ENCODE data around the gene SUCO. TPM values are rescaled to one million over a fixed set of nuclear protein-coding genes. Genes with fewer than 3 reads are reported as not detected.

Gene SUCO
- total RNA-seq, 2 experiments from 2014 or later, result 22.1 to 23.8 TPM

DNA sequence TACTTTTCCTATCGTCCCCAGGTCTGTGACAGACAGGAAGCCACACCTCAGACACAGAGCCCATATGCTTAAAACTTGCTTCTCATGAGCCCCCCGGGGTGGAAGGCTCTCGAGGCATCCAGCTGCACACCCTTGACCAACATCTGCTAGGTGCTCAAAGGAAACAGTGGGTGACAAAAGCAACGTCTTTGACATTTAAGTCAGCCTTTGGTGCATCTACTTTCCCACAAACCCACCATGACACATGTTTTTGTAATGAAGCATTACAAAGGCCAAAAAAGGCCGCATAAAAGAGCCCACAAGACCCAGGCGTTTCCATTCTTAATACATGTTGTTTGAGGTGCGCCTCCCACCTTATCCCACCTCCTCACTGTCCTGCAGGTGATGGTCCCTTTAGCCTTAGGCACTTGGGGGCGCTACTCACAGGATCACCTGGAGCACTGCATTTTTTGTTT is 114.2 kb downstream of the SUCO start:
- Mint-ChIP-seq H3K27me3 (peaks cover 28% of the 10 kb centered on the region), H3K36me3 (ENCODE audit: low read depth) (no peaks in the 10 kb centered on the region), H3K4me3 (no peak overlapping the region), H3K9me3 (ENCODE audit: low read depth) (no peaks in the 10 kb centered on the region), H3K27ac (peak overlapping the region; percentile 35), H3K4me1 (peaks cover 55% of the 10 kb centered on the region)
- DNase-seq (peak; percentile 59), ATAC-seq (peak; percentile 67)
- ChIA-PET CTCF (interaction anchor here (1.0 kb wide), 1 partner anchor 81 kb away, joined by 6 read pairs; no protein-coding TSS in a partner anchor), POLR2A (interaction anchor here (0.7 to 1.2 kb wide), 2 partner anchors 24 to 51 kb away, joined by 3 read pairs; no protein-coding TSS in a partner anchor)
- intact Hi-C loops (cut with DNase I, micrococcal nuclease), result loop anchor here (1.0 to 10.0 kb wide), 2 partner anchors 8 to 1508 kb away; partner anchors contain the start of gene RABGAP1L (in 1 of the 2)

DNA sequence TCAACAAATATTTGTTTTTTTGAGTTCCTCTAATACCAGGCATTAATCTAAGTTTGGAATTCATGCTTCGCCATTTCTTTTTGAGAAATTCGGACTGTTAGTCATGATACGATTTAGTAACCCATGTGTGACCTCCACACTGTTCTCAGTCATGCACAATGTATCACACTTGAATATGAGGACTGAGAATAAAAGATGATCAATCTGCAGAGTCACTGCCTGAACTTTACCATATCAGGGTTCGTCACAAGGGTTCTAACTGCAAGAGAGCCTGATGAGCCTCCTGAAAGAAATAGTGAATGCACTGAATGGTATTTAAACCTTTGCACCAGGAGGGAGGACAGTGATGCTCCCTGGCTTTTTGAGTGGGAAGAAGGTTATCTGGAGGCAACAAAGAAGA is 115.0 kb downstream of the SUCO start:
- no peak overlapping the region for H3K4me3 Mint-ChIP-seq
- intact Hi-C loops (cut with DNase I, micrococcal nuclease), result loop anchor here (1.0 to 10.0 kb wide), 2 partner anchors 9 to 1507 kb away; partner anchors contain the start of gene RABGAP1L (in 1 of the 2)
- H3K9me3 Mint-ChIP-seq (ENCODE audit: low read depth), result no peaks in the 10 kb centered on the region
- peaks cover 25% of the 10 kb centered on the region for H3K27me3 Mint-ChIP-seq
- peaks cover 47% of the 10 kb centered on the region for H3K4me1 Mint-ChIP-seq
- CTCF ChIA-PET, result interaction anchor here (1.0 kb wide), 1 partner anchor 80 kb away, joined by 6 read pairs; no protein-coding TSS in a partner anchor
- H3K36me3 Mint-ChIP-seq (ENCODE audit: low read depth), result no peaks in the 10 kb centered on the region
- ATAC-seq (peak; percentile 20), DNase-seq (no peak)
- POLR2A ChIA-PET, result no interaction called here
- H3K27ac Mint-ChIP-seq, result no peak overlapping the region

DNA sequence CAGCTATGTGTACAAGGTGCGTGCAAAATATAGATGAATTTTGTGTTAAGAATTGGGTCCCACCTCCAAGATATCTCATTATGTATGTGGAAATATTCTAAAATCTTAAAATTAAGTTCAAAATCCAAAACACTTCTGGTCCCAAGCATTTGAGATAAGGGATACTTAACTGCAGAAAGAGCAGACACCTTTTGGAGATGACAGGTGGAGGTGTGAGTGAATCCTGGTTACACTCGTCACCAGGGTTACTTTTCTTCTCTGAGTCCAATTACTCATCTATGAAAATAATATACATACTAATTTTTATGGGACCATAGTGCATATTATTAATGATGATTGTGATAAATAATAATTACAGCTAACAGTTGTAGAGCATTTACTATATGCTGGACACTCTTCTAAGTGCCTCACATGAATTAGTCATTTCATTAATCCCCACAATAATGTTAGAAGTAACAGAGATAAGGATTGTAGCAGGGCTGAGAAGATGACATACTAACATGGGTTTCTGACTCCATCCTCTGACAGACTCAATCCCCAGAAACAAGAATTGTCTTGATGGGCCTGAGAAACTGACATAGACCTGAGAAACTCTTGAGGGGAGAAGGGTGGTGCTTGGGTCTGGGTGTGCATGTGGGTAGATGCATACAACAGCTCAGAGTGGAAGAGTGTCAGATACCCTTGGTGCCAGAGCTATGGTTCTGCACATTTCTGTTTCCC is 117.7 kb downstream of the SUCO start:
- H3K36me3 Mint-ChIP-seq (ENCODE audit: low read depth), result no peaks in the 10 kb centered on the region
- POLR2A ChIA-PET, result no interaction called here
- H3K4me3 Mint-ChIP-seq, result no peak overlapping the region
- CTCF ChIA-PET, result interaction anchor here (0.9 to 1.4 kb wide), 4 partner anchors 13 to 89 kb away, joined by 3 to 4 read pairs (median 3); no protein-coding TSS in a partner anchor
- intact Hi-C loops (cut with DNase I, micrococcal nuclease), result no loop called here
- H3K9me3 Mint-ChIP-seq (ENCODE audit: low read depth), result no peaks in the 10 kb centered on the region
- peaks cover 31% of the 10 kb centered on the region for H3K4me1 Mint-ChIP-seq
- no peak for DNase-seq
- ATAC-seq, result no peak
- H3K27ac Mint-ChIP-seq, result no peak overlapping the region
- peaks cover 14% of the 10 kb centered on the region for H3K27me3 Mint-ChIP-seq

DNA sequence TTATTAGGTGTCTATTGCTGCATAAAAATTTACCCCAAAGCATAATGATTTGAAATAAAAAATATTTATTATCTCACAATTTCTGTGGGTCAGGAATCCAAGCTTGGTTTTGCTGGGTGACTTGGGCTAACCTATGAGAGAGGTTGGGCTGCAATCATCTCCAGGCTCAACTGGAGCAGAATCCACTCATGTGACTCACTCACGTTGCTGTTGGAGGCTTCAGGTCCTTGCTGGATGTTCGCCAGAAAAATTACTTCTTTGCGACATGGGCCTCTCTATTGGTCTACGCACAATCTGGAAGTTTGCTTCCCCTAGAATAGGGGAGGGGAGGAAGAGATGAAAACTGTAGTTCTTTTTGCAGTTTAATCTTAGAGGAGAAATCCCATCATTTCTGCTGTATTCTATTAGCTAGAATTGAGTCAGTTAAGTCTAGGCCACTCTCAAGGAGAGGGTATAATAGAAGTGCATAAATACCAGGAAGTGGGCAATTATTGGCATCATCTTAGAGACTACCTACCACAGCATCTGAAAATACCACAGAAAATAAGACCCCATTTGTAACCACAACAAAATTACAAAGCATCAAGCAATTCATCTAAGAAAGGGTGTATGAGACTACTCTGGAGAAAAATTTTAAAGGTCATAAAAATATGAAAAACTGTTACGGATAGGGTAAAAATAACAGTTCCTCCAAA is 120.2 kb downstream of the SUCO start:
- ATAC-seq (no peak), DNase-seq (no peak)
- ChIA-PET CTCF (no interaction called here), POLR2A (interaction anchor here (0.5 kb wide), 1 partner anchor 18 kb away, joined by 3 read pairs; no protein-coding TSS in a partner anchor)
- no peak overlapping the region for H3K4me3 Mint-ChIP-seq
- H3K27me3 Mint-ChIP-seq, result peaks cover 13% of the 10 kb centered on the region
- H3K36me3 Mint-ChIP-seq (ENCODE audit: low read depth), result no peaks in the 10 kb centered on the region
- H3K4me1 Mint-ChIP-seq, result peaks cover 13% of the 10 kb centered on the region
- H3K27ac Mint-ChIP-seq, result no peak overlapping the region
- H3K9me3 Mint-ChIP-seq (ENCODE audit: low read depth), result no peaks in the 10 kb centered on the region
- intact Hi-C loops (cut with DNase I, micrococcal nuclease), result no loop called here

DNA sequence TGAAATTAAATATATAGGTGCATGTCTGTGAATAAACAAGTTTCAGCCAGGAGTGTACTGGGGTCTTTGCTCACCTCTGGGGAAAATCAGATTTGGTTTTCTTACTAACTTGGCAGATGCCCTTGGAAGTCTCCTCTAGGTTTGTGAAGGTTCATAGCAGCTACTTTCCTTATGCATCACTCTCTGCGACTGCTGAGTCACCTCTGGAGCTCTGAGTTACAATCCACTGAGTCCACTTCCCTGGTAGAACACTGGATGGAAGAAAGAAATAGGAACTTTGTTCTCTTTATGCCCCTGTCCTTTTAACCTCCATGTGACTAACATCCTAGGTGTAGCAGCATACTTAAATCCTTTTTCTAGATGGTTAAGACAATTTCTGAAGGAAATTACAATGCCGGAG is 121.6 kb downstream of the SUCO start:
- Mint-ChIP-seq H3K27ac (no peak overlapping the region), H3K27me3 (peaks cover 9% of the 10 kb centered on the region), H3K4me3 (no peak overlapping the region), H3K36me3 (ENCODE audit: low read depth) (no peaks in the 10 kb centered on the region), H3K4me1 (peaks cover 24% of the 10 kb centered on the region), H3K9me3 (ENCODE audit: low read depth) (no peaks in the 10 kb centered on the region)
- DNase-seq, result peak; percentile 45
- intact Hi-C loops (cut with DNase I, micrococcal nuclease), result no loop called here
- CTCF ChIA-PET, result interaction anchor here (1.1 kb wide), 1 partner anchor 11 kb away, joined by 3 read pairs; no protein-coding TSS in a partner anchor
- POLR2A ChIA-PET, result interaction anchor here (0.7 kb wide), 1 partner anchor 17 kb away, joined by 3 read pairs; no protein-coding TSS in a partner anchor
- ATAC-seq, result peak; percentile 26

DNA sequence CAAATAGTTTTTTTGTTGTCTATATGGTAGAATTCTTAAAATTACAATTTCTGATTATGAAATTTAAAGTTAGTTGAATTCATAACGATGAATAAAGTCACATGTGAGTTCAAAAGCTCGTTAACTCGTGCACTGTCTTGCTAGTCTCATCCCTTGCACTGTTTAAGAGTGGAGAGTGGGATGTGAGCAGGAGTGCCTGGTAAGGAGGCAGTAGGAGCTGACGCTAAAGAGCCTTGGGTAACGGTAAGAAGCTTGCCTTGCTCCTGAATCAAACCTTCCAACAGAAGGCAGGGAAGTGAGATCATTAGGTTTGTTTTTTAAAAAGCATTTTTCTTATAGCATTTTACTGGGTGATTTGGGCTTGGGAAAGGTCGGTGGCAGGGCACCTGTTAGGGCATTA is 123.6 kb downstream of the SUCO start:
- H3K36me3 Mint-ChIP-seq (ENCODE audit: low read depth), result peaks cover 13% of the 10 kb centered on the region
- CTCF ChIA-PET, result interaction anchor here (0.6 to 1.2 kb wide), 2 partner anchors 15 to 17 kb away, joined by 3 to 4 read pairs; no protein-coding TSS in a partner anchor

DNA sequence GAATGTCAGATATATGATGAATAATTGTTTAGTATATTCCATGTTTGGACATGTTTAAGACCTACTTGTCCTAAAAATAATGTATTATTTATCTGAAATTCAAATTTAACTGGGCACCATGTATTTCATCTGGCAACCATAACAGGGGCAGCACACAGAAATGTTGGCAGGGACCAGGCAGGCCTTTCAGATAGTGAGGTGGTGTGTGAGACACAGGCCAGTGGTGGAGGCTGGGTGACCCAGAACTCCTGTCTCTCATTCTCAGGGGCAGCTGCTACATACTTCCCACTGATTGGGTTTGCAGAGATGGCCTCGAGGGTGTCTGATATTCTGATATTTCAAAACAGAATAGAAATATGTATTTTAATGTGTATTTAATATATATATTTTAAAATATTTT is 124.6 kb downstream of the SUCO start:
- intact Hi-C loops (cut with DNase I, micrococcal nuclease), result no loop called here
- ChIA-PET CTCF (interaction anchor here (0.7 to 3.7 kb wide), 2 partner anchors 18 to 57 kb away, joined by 3 to 28 read pairs; no protein-coding TSS in a partner anchor), POLR2A (no interaction called here)
- Mint-ChIP-seq H3K36me3 (ENCODE audit: low read depth) (peaks cover 13% of the 10 kb centered on the region), H3K4me3 (no peak overlapping the region), H3K27me3 (peaks cover 15% of the 10 kb centered on the region), H3K27ac (no peak overlapping the region), H3K9me3 (ENCODE audit: low read depth) (no peaks in the 10 kb centered on the region), H3K4me1 (peaks cover 52% of the 10 kb centered on the region)
- DNase-seq, result no peak
- no peak for ATAC-seq

More for the DNA sequence above, 123.6 kb downstream of the SUCO start:
- intact Hi-C loops (cut with DNase I, micrococcal nuclease), result no loop called here
- peaks cover 42% of the 10 kb centered on the region for H3K4me1 Mint-ChIP-seq
- no peak overlapping the region for H3K4me3 Mint-ChIP-seq
- peaks cover 15% of the 10 kb centered on the region for H3K27me3 Mint-ChIP-seq
- H3K9me3 Mint-ChIP-seq (ENCODE audit: low read depth), result no peaks in the 10 kb centered on the region
- POLR2A ChIA-PET, result no interaction called here
- ATAC-seq, result no peak
- no peak overlapping the region for H3K27ac Mint-ChIP-seq
- no peak for DNase-seq

DNA sequence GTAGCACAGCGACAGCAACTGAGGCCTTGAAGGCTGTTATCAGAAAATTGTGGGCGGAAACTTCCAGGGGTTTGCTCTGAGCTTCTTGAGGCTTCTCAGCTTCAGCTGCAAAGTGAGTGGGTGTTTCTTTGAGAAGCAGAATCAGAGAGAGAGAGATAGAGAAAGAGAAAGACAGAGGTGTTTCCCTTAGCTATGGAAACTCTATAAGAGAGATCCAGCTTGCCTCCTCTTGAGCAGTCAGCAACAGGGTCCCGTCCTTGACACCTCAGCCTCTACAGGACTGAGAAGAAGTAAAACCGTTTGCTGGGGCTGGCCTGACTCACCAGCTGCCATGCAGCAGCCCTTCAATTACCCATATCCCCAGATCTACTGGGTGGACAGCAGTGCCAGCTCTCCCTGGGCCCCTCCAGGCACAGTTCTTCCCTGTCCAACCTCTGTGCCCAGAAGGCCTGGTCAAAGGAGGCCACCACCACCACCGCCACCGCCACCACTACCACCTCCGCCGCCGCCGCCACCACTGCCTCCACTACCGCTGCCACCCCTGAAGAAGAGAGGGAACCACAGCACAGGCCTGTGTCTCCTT is 126.0 kb downstream of the SUCO start, which contains the start of gene FASLG:
FASLG (plus strand) TSS at position 233 of the 583 bp plus-strand sequence; CDS start at position 332, 99 bp downstream.
- ChIA-PET CTCF (interaction anchor here (0.6 to 3.9 kb wide), 9 partner anchors 8 to 236 kb away, joined by 3 to 28 read pairs (median 3); no protein-coding TSS in a partner anchor), POLR2A (interaction anchor here (0.6 to 1.6 kb wide), 6 partner anchors 11 to 196 kb away, joined by 3 to 6 read pairs (median 4); no protein-coding TSS in a partner anchor)
- H3K4me3 Mint-ChIP-seq, result peak within 1 kb of the TSS; percentile 78
- peaks cover 15% of the 10 kb centered on the region for H3K27me3 Mint-ChIP-seq
- H3K27ac Mint-ChIP-seq, result peak within 1 kb of the TSS; percentile 85
- H3K9me3 Mint-ChIP-seq (ENCODE audit: low read depth), result peaks cover 4% of the 10 kb centered on the region
- ATAC-seq (peak; percentile 79), DNase-seq (peak; percentile 78)
- intact Hi-C loops (cut with DNase I, micrococcal nuclease), result loop anchor here (2.0 kb wide), 2 partner anchors 16 to 60 kb away; no protein-coding TSS in a partner anchor
- peaks cover 63% of the 10 kb centered on the region for H3K4me1 Mint-ChIP-seq
- peaks cover 24% of the 10 kb centered on the region for H3K36me3 Mint-ChIP-seq (ENCODE audit: low read depth)

DNA sequence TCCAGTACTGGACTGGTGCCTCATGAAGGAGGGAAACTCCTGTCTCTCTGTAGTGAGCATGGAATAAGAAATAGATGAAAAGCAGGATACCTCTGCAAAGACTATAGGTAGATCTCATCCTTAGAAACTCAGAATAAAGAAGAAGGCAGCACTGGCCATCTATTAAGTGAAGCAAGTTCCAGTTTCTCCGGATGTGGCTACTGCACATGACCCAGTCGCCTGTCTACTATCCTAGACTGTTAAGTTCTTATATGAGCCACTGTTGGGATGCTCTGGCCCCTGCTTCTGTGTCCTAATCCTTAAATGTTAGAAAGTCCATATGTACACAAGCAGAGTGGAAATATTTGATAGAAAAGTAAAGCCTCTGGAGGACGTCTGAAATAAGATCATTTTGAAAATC is 128.2 kb downstream of the SUCO start:
- no peak for ATAC-seq
- intact Hi-C loops (cut with DNase I, micrococcal nuclease), result loop anchor here (5.0 to 10.0 kb wide), 3 partner anchors 34 to 234 kb away; partner anchors contain the start of gene SUCO (in 1 of the 2)
- CTCF ChIA-PET, result interaction anchor here (0.6 to 3.9 kb wide), 6 partner anchors 9 to 81 kb away, joined by 3 to 28 read pairs (median 4); no protein-coding TSS in a partner anchor
- POLR2A ChIA-PET, result interaction anchor here (0.8 to 0.9 kb wide), 3 partner anchors 9 to 22 kb away, joined by 3 read pairs; no protein-coding TSS in a partner anchor
- Mint-ChIP-seq H3K27me3 (peaks cover 13% of the 10 kb centered on the region), H3K36me3 (ENCODE audit: low read depth) (peaks cover 44% of the 10 kb centered on the region), H3K4me3 (peak overlapping the region; percentile 78), H3K27ac (peak overlapping the region; percentile 78), H3K4me1 (peaks cover 67% of the 10 kb centered on the region), H3K9me3 (ENCODE audit: low read depth) (peaks cover 7% of the 10 kb centered on the region)
- no peak for DNase-seq
